HPDE6-E6E7 (cell line): Measurements from ENCODE around the gene ADRA2C.

Experiments
- DNase-seq: peaks from one replicate; pipeline ENCODE4 v3.0.0; 2011; ENCODE audit warnings: missing footprints; ENCODE audit errors: extremely low spot score

Gene ADRA2C

GRCh38 chr4:3777669-3778068 lies 11.5 kb downstream of the ADRA2C start:
- no peak for DNase-seq

- DNase-seq: no peak
These were observed 13.3 kb downstream of the ADRA2C start for GRCh38 chr4:3779509-3779908.

GRCh38 chr4:3780347-3781171 lies 14.4 kb downstream of the ADRA2C start:
- no peak for DNase-seq

- DNase-seq: no peak
These were observed 15.2 kb downstream of the ADRA2C start for GRCh38 chr4:3781193-3781886.

DNA sequence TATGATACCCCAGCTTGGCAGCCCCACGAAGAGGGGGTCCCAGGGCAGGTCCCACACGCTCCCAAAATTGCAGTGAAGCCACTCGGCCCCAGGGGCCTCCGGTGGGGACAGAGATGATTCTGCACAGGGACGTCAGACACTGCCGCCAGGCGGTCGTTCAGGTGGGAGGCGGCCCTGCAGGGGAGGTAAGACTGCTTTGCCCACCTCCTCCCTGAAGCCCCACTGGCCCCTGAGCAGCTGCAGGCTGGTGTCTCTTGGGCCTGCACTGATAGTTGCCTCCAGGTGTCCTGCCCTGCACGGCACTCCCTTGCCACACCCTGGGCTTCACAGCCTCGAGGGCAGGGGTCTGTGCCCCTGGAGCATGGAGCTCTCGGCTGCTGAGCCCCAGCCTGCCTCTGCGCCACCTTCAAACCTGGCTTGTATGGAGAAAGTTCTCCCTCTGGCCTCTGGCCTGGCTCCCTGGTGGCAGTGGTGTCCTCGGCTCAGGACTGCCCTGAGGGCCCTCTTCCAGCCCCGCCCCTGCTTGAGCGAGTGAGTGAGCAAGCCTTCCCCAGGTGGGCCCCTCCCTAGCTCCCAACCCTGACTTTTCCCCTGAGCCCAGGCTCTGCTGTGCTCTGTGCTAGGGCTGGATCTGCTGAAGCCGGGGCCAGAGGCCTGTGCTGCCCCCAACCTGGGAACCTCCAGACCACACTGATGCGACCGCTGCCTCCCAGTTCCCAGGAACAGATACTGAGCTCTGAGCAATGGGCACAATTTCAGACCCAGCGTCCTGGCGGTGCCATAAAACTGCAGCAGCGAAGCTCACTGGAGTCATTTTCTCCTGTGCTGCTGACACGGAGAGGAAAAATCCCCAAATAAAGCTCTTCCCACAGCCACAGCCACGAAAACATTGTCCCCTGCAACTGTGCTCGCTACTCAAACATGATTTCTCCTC lies 16.1 kb downstream of the ADRA2C start:
- no peak for DNase-seq

DNA sequence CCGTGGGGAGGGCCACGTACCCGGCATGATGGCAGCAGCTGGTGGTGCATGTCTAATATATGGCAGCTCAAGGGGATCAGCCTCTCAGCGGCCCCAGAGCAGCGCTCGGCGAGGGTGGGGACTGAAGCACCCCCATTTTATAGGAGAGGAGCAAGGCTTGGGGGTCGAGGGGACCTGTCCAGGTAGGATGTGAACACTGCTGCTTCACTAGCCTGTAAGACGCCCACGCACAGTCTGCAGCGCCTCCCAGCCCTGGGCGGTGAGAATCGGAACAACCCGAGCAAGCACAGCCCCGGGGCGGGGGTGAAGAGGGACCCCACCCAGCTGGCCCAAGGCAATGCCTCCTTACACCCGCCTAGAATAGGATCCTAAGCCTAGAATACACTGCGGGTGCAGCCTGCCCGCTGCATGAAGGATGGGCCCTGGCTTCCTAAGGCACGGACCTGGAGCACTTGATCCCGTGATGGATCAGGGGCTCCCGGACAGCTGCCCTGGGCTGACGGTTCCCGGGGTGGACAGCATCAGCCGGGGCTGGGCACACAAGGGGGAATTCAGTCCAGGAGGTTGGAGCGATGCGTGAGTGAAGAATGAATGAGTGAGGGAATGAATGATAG lies 17.6 kb downstream of the ADRA2C start:
- no peak for DNase-seq

- DNase-seq: peak; percentile 10
These were observed 18.5 kb downstream of the ADRA2C start for GRCh38 chr4:3784454-3785291.

DNA sequence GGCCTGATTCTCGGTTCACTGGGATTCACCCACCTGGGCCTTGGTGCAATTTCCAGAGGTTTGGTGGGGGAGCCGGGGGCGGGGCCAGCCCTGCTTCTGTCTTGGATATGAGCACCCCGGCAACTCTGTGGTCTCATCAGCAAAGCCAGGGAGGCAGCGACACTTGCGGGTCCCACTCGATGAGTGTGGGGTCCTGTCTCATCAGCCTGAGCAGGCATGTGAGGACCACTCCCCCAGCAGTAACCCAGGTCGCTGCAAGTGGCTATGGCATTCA lies 19.0 kb downstream of the ADRA2C start:
- DNase-seq: no peak

- DNase-seq: no peak
These were observed 20.1 kb downstream of the ADRA2C start for GRCh38 chr4:3786196-3786869.

DNA sequence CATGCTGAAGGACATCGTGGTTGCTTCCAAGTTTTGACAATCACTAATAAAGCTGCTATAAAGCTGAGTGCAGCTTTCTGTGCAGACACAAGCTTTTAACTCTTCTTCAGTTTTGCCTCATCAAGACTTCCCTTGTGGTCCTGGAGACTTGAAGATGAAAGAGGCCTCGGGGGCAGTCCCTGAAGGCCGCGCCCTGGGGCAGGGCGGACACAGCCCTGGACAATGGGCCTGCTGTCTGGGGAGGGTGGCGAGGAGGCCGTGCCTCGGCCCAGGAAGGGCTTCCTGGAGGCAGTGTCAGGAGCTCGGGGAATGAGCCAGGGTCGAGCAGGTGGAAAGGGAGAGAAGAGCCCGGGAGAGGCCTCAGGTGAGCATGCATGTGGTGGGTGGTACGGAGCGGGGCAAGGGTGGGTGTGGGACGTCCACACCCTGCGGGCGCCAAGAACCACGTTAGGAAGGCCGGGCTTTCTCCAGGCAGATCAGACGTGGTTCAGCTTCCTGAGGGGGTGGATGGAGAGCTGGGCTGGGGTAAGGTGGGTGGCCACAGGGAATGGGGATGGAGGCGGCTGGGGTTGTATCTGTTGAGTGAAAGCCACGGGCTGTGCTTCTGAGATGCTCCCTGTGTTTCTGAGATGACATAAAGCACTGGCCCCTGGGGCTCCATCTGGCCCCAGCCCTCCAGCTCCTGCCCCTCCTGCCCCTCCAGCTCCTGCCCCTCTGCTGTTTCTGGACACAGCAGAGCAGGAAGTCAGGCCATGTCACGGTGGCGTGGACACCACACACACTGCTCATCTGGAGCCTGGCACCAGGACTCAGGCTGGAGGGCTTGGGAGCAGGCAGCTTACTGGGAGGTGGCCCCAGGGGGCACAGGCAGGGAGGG lies 21.5 kb downstream of the ADRA2C start:
- no peak for DNase-seq

DNA sequence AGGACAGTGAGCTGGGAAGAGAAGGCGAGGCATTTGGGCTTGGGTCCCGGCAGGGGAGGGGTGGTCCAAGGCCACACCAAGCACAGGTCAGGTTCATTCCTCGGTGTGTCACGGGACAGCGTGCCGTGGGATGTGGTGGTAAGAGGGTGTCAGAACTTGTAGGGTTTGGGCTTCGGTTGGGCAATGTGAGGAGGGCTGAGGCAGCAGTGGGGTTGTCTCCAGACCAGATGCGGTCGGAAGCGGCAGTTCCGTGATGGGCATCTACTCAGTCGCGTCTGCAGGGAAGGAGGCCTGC lies 22.1 kb downstream of the ADRA2C start:
- DNase-seq: no peak

- DNase-seq: no peak
These were observed 23.4 kb downstream of the ADRA2C start for GRCh38 chr4:3789587-3789986.

DNA sequence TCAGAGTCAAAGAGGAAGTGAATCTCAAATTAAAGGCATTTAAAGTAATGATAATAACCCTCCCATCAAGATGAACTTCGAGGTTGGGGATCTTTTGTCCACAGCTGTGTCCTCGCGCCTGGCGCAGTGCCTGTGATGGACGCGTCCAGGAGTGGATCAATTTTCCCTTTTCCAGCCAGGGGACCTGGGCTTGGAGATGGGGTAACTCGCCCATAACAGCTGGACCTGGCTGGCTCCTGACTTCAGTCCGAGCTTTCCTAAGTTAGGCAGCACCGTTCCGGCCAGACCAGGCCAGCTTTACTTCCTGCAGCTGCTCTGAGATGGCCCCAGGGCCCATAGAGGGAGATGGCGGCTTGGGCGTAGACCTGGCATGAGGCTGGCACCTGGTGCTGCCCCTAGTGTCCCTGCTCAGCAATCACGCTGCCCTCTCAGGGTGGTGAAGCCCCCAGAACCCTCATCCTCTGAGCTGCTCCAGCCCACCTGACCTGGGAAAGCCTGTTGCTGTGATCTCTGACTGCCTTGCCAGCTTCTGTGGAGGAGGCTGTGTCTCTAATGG lies 23.9 kb downstream of the ADRA2C start:
- DNase-seq: no peak

- DNase-seq: no peak
These were observed 25.1 kb downstream of the ADRA2C start for GRCh38 chr4:3791256-3791655.

GRCh38 chr4:3791910-3792542 lies 25.8 kb downstream of the ADRA2C start:
- peak; percentile 23 for DNase-seq

DNA sequence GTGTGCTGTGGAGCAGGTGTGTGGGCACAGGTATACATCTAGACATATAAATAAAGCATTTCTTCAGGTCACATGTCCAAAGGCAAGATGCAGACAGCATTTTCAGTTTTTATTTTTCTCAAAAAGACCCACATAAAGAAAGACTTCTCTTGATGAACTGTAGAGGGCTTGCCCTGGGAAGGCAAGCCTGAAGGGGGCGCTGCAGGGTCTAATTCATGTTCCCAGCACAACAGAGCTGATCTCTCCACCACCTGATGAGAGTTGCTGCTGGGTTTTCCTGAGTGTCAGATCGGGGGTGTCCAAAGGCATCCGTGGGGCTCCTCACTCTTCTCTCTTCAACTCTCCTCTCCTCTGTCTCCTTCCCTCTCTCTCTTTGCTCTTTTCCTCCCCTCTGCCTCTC lies 26.6 kb downstream of the ADRA2C start:
- no peak for DNase-seq

DNA sequence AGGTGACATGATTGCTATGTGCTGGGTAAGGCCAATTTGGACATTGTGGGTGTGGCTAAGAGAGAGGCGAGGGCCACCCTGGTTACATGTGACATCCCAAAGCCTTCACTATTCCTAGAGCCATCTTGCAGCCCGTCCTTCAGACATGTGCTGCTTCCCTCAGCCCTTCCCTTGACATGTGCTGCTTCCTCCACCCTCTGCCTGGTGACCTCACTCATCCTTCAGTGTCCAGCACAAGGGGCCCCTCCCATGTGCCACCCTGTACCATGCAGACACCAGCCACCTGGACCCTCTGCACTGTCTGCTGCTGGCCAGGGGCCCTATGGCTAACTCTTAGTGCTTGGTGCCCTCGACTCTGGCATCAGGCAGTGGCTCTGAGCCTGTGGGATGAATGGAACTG lies 27.4 kb downstream of the ADRA2C start:
- DNase-seq: no peak

DNA sequence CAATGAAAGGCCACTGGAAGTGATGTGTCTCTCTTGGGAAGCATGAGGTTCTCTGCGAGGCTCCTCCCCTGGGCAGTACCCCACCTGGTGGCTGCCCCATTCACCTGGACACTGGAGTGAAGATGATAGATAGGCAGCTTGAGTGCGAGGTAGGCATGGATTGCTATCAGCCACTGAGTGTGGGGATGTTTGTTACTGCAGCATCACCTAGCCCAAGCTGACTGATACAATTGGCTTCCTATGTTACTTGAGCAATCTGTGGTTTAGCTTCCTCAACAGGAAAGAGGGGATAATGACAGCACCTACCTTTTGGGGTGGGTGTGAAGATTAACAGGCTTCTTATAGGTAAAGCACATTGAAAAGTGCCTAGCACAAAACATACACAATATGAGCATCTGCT lies 30.8 kb downstream of the ADRA2C start:
- DNase-seq: no peak
